ENCODE results near the gene NOS1AP.
A peak's percentile ranks its signal among the peaks of the same experiment; 100 is the strongest.

Gene NOS1AP

GRCh38 chr1:162068301-162068700, 1.2 kb upstream of the NOS1AP start:
- Histone ChIP-seq H3K4me3 (no peak overlapping the region), H3K27ac (no peak overlapping the region)
- DNase-seq (ENCODE audit: low spot score): no peak
- TF ChIP-seq CTCF (IDR thresholded peaks at IDR 0.05): no peak

GRCh38 chr1:162070094-162070748, 730 bp downstream of the NOS1AP start:
- peak overlapping the region; percentile 93 for H3K4me3 ChIP-seq
- no peak for TF ChIP-seq CTCF (IDR thresholded peaks at IDR 0.05)
- DNase-seq (ENCODE audit: low spot score): no peak
- H3K27ac ChIP-seq: peak overlapping the region; percentile 67 to 83

- Histone ChIP-seq H3K4me3 (peak overlapping the region; percentile 93), H3K27ac (no peak overlapping the region)
- DNase-seq (ENCODE audit: low spot score): no peak
- TF ChIP-seq CTCF (IDR thresholded peaks at IDR 0.05): no peak
Observed at GRCh38 chr1:162070825-162071224, 1.3 kb downstream of the NOS1AP start.

GRCh38 chr1:162072740-162073139, 3.2 kb downstream of the NOS1AP start:
- TF ChIP-seq CTCF (IDR thresholded peaks at IDR 0.05): no peak
- H3K4me3 ChIP-seq: no peak overlapping the region
- DNase-seq (ENCODE audit: low spot score): no peak

GRCh38 chr1:162074276-162075005, 5.0 kb downstream of the NOS1AP start:
- DNase-seq (ENCODE audit: low spot score): no peak
- H3K4me3 ChIP-seq: no peak overlapping the region
- H3K27ac ChIP-seq: no peak overlapping the region
- TF ChIP-seq CTCF (IDR thresholded peaks at IDR 0.05): no peak

More at GRCh38 chr1:162072740-162073139, 3.2 kb downstream of the NOS1AP start:
- H3K27ac ChIP-seq: no peak overlapping the region

GRCh38 chr1:162075862-162076261, 6.4 kb downstream of the NOS1AP start:
- no peak overlapping the region for H3K4me3 ChIP-seq
- no peak for TF ChIP-seq CTCF (IDR thresholded peaks at IDR 0.05)
- no peak for DNase-seq (ENCODE audit: low spot score)
- no peak overlapping the region for H3K27ac ChIP-seq

All from coronary artery (tissue), 2 donors.